C4-2B (cell line): Measurements from ENCODE around the gene TRIM4.
"Not testable (repeated sequence)": the region's sequence is repeated elsewhere in the genome, so short reads cannot be mapped to it uniquely, and the experiment has no call there.

Source experiments
- H3K27ac ChIP-seq: fragments of 450-650 bp; 2 replicates; pipeline ENCODE4 v1.5.1; 2017
- ZFX ChIP-seq: fragments of 450-650 bp; IDR thresholded peaks from 2 replicates; pipeline ENCODE4 v1.6.1; 2017
- TF ChIP-seq, protein P1 (sequence below): fragments of 450-650 bp; conservative IDR thresholded peaks from 2 replicates; pipeline ENCODE4 v1.5.1; 2017; ENCODE audit warnings: mild to moderate bottlenecking

TRIM4 gene

GRCh38 chr7:99918959-99919813 lies at the start of gene TRIM4:
Gene TRIM4 (minus strand): TSS chr7:99919530. CDS start chr7:99919401, 129 bp downstream.
- H3K27ac ChIP-seq = peak within 1 kb of the TSS; percentile 93
- TF ChIP-seq ZFX = peak; percentile 91
- TF ChIP-seq, protein P1, sequence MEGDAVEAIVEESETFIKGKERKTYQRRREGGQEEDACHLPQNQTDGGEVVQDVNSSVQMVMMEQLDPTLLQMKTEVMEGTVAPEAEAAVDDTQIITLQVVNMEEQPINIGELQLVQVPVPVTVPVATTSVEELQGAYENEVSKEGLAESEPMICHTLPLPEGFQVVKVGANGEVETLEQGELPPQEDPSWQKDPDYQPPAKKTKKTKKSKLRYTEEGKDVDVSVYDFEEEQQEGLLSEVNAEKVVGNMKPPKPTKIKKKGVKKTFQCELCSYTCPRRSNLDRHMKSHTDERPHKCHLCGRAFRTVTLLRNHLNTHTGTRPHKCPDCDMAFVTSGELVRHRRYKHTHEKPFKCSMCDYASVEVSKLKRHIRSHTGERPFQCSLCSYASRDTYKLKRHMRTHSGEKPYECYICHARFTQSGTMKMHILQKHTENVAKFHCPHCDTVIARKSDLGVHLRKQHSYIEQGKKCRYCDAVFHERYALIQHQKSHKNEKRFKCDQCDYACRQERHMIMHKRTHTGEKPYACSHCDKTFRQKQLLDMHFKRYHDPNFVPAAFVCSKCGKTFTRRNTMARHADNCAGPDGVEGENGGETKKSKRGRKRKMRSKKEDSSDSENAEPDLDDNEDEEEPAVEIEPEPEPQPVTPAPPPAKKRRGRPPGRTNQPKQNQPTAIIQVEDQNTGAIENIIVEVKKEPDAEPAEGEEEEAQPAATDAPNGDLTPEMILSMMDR = peak; percentile 66

GRCh38 chr7:99958564-99959227 lies 39.4 kb upstream of the TRIM4 start:
- H3K27ac ChIP-seq = no peak overlapping the region
- TF ChIP-seq ZFX = no peak
- TF ChIP-seq, protein P1 = no peak

GRCh38 chr7:99955247-99955646 lies 35.9 kb upstream of the TRIM4 start:
- no peak for TF ChIP-seq ZFX
- TF ChIP-seq, protein P1 = no peak
- H3K27ac ChIP-seq = peak overlapping the region; percentile 61

DNA sequence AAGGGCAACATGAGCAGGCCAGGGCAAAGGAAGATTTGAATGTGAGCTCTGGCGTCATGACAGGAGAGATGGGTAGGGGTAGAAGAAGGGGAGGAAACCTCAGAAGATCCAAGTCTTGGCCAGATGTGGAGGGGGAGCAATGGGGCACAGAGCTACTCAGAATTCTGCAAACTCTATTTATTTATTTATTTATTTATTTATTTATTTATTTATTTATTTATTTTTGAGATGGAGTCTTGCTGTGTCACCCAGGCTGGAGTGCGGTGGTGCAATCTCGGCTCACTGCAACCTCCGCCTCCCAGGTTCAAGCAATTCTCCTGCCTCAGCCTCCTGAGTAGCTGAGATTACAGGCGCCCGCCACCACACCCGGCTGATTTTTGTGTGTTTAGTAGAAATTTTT lies 35.3 kb upstream of the TRIM4 start:
- peak overlapping the region; percentile 61 for H3K27ac ChIP-seq

GRCh38 chr7:99953649-99954048 lies 34.3 kb upstream of the TRIM4 start:
- TF ChIP-seq ZFX = no peak
- TF ChIP-seq, protein P1 = no peak
- H3K27ac ChIP-seq = peak overlapping the region; percentile 60

DNA sequence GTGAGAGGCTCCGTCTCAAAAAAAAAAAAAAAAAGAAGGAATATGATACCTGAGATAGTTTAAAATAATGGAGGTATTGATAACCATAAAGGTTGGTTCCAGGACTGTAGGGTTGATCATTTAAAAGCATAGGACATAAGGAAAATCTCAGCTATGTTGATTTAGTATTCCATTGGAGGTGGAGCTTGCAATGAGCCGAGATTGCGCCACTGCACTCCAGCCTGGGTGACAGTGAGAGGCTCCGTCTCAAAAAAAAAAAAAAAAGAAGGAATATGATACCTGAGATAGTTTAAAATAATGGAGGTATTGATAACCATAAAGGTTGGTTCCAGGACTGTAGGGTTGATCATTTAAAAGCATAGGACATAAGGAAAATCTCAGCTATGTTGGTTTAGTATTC lies 33.3 kb upstream of the TRIM4 start:
- not testable (repeated sequence) for H3K27ac ChIP-seq

- H3K27ac ChIP-seq = peak overlapping the region; percentile 91
Observed at GRCh38 chr7:99950819-99951218, 31.5 kb upstream of the TRIM4 start.

DNA sequence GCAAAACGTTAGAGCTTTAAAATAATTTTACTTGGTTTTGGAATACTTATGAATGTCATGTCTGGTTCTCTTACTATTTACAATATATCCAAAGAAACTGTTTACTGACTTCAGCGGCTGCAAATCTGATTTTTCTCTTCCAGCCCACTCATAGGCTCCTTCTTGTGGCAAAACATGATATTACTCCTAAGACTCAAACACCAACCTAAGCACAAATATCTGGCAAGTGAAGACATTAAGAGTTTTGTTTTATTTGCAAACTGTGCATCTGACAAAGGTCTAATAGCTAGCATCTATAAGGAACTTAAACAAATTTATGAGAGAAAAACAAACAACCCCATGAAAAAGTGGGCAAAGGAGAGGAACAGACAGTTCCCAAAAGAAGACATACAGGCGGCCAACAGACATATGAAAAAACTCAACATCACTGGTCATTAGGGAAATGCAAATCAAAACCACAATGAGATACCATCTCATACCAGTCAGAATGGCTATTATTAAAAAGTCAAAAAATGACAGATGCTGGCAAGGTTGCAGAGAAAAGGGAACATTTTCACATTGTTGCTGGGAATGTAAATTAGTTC lies 30.4 kb upstream of the TRIM4 start:
- no peak for TF ChIP-seq ZFX
- TF ChIP-seq, protein P1 = peak; percentile 95
- H3K27ac ChIP-seq = peak overlapping the region; percentile 91

GRCh38 chr7:99947608-99948007 lies 28.3 kb upstream of the TRIM4 start:
- no peak for TF ChIP-seq ZFX
- TF ChIP-seq, protein P1 = no peak
- peak overlapping the region; percentile 81 for H3K27ac ChIP-seq
